ENCODE data around the gene CDK5R1.

GRCh38 chr17:32449963-32450362 is 36.8 kb upstream of the CDK5R1 start:
- TF ChIP-seq CTCF (IDR thresholded peaks at IDR 0.05) (no peak), EZH2 (IDR thresholded peaks at IDR 0.05; ENCODE audit: borderline replicate concordance, insufficient read depth, low read depth, low read length, poor library complexity, severe bottlenecking) (no peak)
